K562 (cell line): ENCODE data around the gene COL24A1. TPM values are rescaled to one million over a fixed set of nuclear protein-coding genes. Genes with fewer than 3 reads are reported as not detected.

Experiments
- ATAC-seq: fragments of 200-7000 bp; cut with Tn5 transposase; 3 replicates; pipeline ENCODE4 v1.9.1; 2020; ENCODE audit warnings: moderate library complexity
- BruUV-seq: library from RNA; stranded (reverse); fragments of 400-500 nt; replicated peaks from 2 replicates; lab custom pipeline; 2021; lab: Mats Ljungman, UMichigan
- CTCF ChIA-PET: fragments of 300-600 bp; formaldehyde crosslinking; extraction: SDS; loops from one replicate; lab custom pipeline; 2021; ENCODE audit warnings: low intra/inter-chr PET ratio; lab: Yijun Ruan, JAX
- POLR2A ChIA-PET: fragments of 300-600, 350-650 bp; sonication (Branson Sonifier 250); formaldehyde crosslinking; extraction: SDS; loops from one replicate; lab custom pipeline; 2021; ENCODE audit warnings: antibody characterized with exemption, inconsistent platforms; lab: Yijun Ruan, JAX
- DNase-seq, 4 experiments: peaks; one replicate each; pipeline versions ENCODE4 v3.0.0 to v3.0.0-alpha.2; 2011 to 2018; ENCODE audit warnings: low spot score in 3 of 4, mixed read lengths in 3 of 4; ENCODE audit errors: extremely low read depth in 1 of 4
- FAIRE-seq: peaks from 2 replicates; lab custom pipeline; 2011; peaks lifted over from hg19 to GRCh38; lab: Jason Lieb, UNC
- H2AFZ ChIP-seq: 2 replicates; pipeline ENCODE4 v1.6.0; 2011; ENCODE audit warnings: low read depth, low read length, control low read depth, inconsistent platforms
- H3K27ac ChIP-seq: fragments of 200-600 bp; 3 replicates; pipeline ENCODE4 v1.8.0; 2011; ENCODE audit warnings: low read depth, mild to moderate bottlenecking, control low read depth, inconsistent platforms, low read length, moderate library complexity, mixed read lengths; ENCODE audit errors: extremely low read depth
- H3K27me3 ChIP-seq, 2 experiments: fragments of 300-600 bp in 1 of 2; 2 replicates in 1 of 2; 3 replicates in 1 of 2; pipeline versions ENCODE4 v1.6.0 to v1.8.0; 2011; ENCODE audit warnings: inconsistent platforms in 2 of 2, low read length in 2 of 2, mild to moderate bottlenecking in 1 of 2, mixed read lengths in 1 of 2, moderate library complexity in 1 of 2; ENCODE audit not compliant: control insufficient read depth in 2 of 2, insufficient read depth in 2 of 2
- H3K36me3 ChIP-seq: fragments of 300-600 bp; 3 replicates; pipeline ENCODE4 v1.8.0; 2011; ENCODE audit warnings: mild to moderate bottlenecking, low read length, inconsistent platforms; ENCODE audit not compliant: control insufficient read depth, insufficient read depth
- H3K4me1 ChIP-seq, 2 experiments: fragments of 200-600 bp in 1 of 2; replicated peaks in 1 of 2; 2 replicates in 1 of 2; 3 replicates in 1 of 2; pipeline versions ENCODE4 v1.5.1 to v1.8.0; 2011; ENCODE audit warnings: inconsistent platforms in 2 of 2, low read length in 2 of 2, mild to moderate bottlenecking in 1 of 2, mixed read lengths in 1 of 2, moderate library complexity in 1 of 2; ENCODE audit not compliant: control insufficient read depth in 2 of 2, insufficient read depth in 2 of 2
- H3K4me2 ChIP-seq: 2 replicates; pipeline ENCODE4 v1.6.1; 2011; ENCODE audit warnings: low read length, control low read depth, inconsistent platforms, mixed read lengths; ENCODE audit not compliant: insufficient read depth
- H3K4me3 ChIP-seq: fragments of 200-600 bp; sonication (generic), shearing (Covaris generic); 2 replicates; pipeline ENCODE4 v1.5.1; 2016; ENCODE audit warnings: control low read depth, inconsistent platforms
- H3K79me2 ChIP-seq: fragments of 200-600 bp; 3 replicates; pipeline ENCODE4 v1.8.0; 2011; ENCODE audit warnings: low read length, inconsistent platforms; ENCODE audit not compliant: control insufficient read depth, insufficient read depth
- H3K9ac ChIP-seq, 2 experiments: 2 replicates each; pipeline versions ENCODE4 v1.6.0 to v1.6.1; 2011; ENCODE audit warnings: low read depth in 2 of 2, low read length in 2 of 2, control low read depth in 1 of 2, inconsistent platforms in 1 of 2, mild to moderate bottlenecking in 1 of 2, mixed read lengths in 1 of 2; ENCODE audit not compliant: insufficient read depth in 1 of 2
- H3K9me1 ChIP-seq: one replicate; pipeline ENCODE4 v1.6.0; 2011; ENCODE audit warnings: inconsistent platforms, mild to moderate bottlenecking, low read length, moderate library complexity; ENCODE audit not compliant: control insufficient read depth, insufficient read depth
- H3K9me3 ChIP-seq: replicated peaks from 2 replicates; pipeline ENCODE4 v1.5.1; 2011; ENCODE audit warnings: low read depth, low read length, inconsistent platforms; ENCODE audit not compliant: control insufficient read depth, insufficient read depth
- H4K20me1 ChIP-seq: replicated peaks from 2 replicates; pipeline ENCODE4 v1.6.1; 2011; ENCODE audit warnings: low read length, inconsistent platforms, mixed read lengths; ENCODE audit not compliant: control insufficient read depth, insufficient read depth
- ERF ChIP-seq: fragments of 450-650 bp; formaldehyde crosslinking; IDR thresholded peaks from 2 replicates; pipeline ENCODE4 v1.4.0; 2020; ENCODE audit warnings: mild to moderate bottlenecking, mixed read lengths
- LCOR ChIP-seq: sonication (generic); formaldehyde crosslinking; IDR thresholded peaks from 2 replicates; pipeline ENCODE4 v1.8.0; 2022; ENCODE audit warnings: mild to moderate bottlenecking, missing genetic modification reagents
- TEAD1 ChIP-seq, 2 experiments: fragments of 450-650 bp in 1 of 2; sonication (generic) in 1 of 2; formaldehyde crosslinking; IDR thresholded peaks; 2 replicates each; pipeline versions ENCODE4 v1.4.0 to v1.8.0; 2020 to 2022; ENCODE audit warnings: mild to moderate bottlenecking in 2 of 2, missing genetic modification reagents in 1 of 2
- TOE1 ChIP-seq, 2 experiments: fragments of 450-650 bp in 1 of 2; sonication (generic) in 1 of 2; formaldehyde crosslinking in 1 of 2; IDR thresholded peaks; 2 replicates each; pipeline versions ENCODE4 v1.7.1 to v1.8.0; 2016 to 2022; ENCODE audit warnings: borderline replicate concordance in 2 of 2, mild to moderate bottlenecking in 2 of 2, antibody characterized with exemption in 1 of 2, inconsistent platforms in 1 of 2, low read depth in 1 of 2, missing genetic modification reagents in 1 of 2, moderate library complexity in 1 of 2
- ZNF133 ChIP-seq: fragments of 250-450 bp; sonication (Bioruptor Pico); IDR thresholded peaks from 2 replicates; pipeline ENCODE4 v1.4.0; 2020; ENCODE audit warnings: mild to moderate bottlenecking
- ZNF76 ChIP-seq: fragments of 250-450 bp; sonication (Bioruptor Pico); IDR thresholded peaks from 2 replicates; pipeline ENCODE4 v1.4.0; 2020; ENCODE audit warnings: mild to moderate bottlenecking, moderate library complexity, borderline replicate concordance
- WGBS: fragments of 100-300 bp; shearing (Covaris generic); methylation state at CpG from one replicate; pipeline ENCODE4 v1.1.6; 2016; ENCODE audit warnings: low coverage, mixed read lengths; ENCODE audit not compliant: insufficient coverage; ENCODE audit errors: missing lambda C conversion rate; 5-methylcytosine and 5-hydroxymethylcytosine counted together
- in situ Hi-C: fragments of 300-500 bp; cut with MboI; formaldehyde crosslinking; loops from 4 replicates; pipeline ENCODE4 v1.15.0; 2018; ENCODE audit warnings: inconsistent platforms, mixed read lengths
- intact Hi-C: fragments of 100-400 bp; cut with micrococcal nuclease; formaldehyde crosslinking; loops from 2 replicates; pipeline ENCODE4 v1.14.2; 2022
- polyA plus RNA-seq, 8 experiments: library from polyadenylated mRNA; depleted of rRNA in 4 of 8; stranded (reverse) in 5 of 8; unstranded in 3 of 8; fragments of >200 nt; fragmentation: Nextera tagmentation in 2 of 8; fragmentation: Illumina TruSeq in 1 of 8; extraction: Ambion mirVana in 2 of 8; extraction: Trizol in 1 of 8; gene quantifications; 2 replicates each; pipeline versions ENCODE4 v1.2.1 to v1.2.3, GENCODE V29; 2011 to 2014; ENCODE audit warnings: inconsistent platforms in 1 of 8, missing spikeins in 1 of 8
- total RNA-seq, 7 experiments: library from RNA; depleted of rRNA in 6 of 7; stranded (reverse); fragments of >200 nt in 6 of 7; fragmentation: Illumina TruSeq in 2 of 7; extraction: Trizol in 2 of 7; gene quantifications; 2 replicates each; pipeline versions ENCODE4 v1.2.1 to v1.2.3, GENCODE V29; 2011 to 2021; ENCODE audit warnings: low replicate concordance in 1 of 7
- TF ChIP-seq, protein P1 (sequence below): fragments of 150-350 bp; conservative IDR thresholded peaks from 2 replicates; pipeline ENCODE4 v1.6.1; 2014; ENCODE audit warnings: low read length
- TF ChIP-seq, protein P2 (sequence below): fragments of 450-650 bp; IDR thresholded peaks from 2 replicates; pipeline ENCODE4 v1.6.1; 2016; ENCODE audit warnings: low read depth, mild to moderate bottlenecking, moderate library complexity
- TF ChIP-seq, protein P3 (sequence below): fragments of 250-450 bp; sonication (Bioruptor Pico); IDR thresholded peaks from 2 replicates; pipeline ENCODE4 v1.8.0; 2021; ENCODE audit warnings: borderline replicate concordance, mild to moderate bottlenecking, moderate library complexity; ENCODE audit not compliant: poor library complexity, severe bottlenecking
- TF ChIP-seq, protein P4 (sequence below): fragments of 450-650 bp; IDR thresholded peaks from 2 replicates; pipeline ENCODE4 v1.6.1; 2016; ENCODE audit warnings: mild to moderate bottlenecking

Gene COL24A1
- total and polyA plus RNA-seq, 9 of the 15 experiments (the other 6 are each of a cell fraction or from before 2014, with no cell fraction given): 0.01 to 0.06 (median 0.03) TPM; not detected in 2

DNA sequence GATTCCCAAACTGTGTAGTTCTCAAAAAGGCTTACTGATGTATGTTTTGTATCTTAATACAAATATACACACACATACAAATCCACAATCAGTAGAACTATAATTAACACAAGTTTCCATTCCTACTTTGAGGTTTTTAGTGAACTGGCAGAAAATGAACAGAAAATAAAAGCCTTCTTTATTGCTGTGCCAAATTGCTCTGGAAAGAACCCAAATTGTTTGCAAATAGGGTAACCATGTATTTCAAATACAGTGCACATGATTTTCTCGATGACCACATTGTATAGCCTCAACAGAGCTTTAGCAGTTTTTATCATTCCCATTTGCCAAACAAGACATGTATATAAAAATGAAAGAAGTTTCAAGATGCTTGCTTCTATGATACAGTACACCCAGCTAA is 173.3 kb downstream of the COL24A1 start:
- intact Hi-C loops: no loop called here

More for the DNA sequence above, 173.3 kb downstream of the COL24A1 start:
- WGBS: 0% methylated on average over 1 of the region's 1 CpG
- Histone ChIP-seq H2AFZ (no peak overlapping the region), H3K4me1 (no peaks in the 10 kb centered on the region), H3K4me2 (no peak overlapping the region), H3K4me3 (no peak overlapping the region), H4K20me1 (no peaks in the 10 kb centered on the region), H3K27me3 (no peaks in the 10 kb centered on the region), H3K79me2 (no peaks in the 10 kb centered on the region), H3K9me1 (no peaks in the 10 kb centered on the region), H3K9me3 (no peaks in the 10 kb centered on the region), H3K27ac (no peak overlapping the region), H3K36me3 (no peaks in the 10 kb centered on the region)
- no peak for FAIRE-seq
- in situ Hi-C loops: no loop called here
- BruUV-seq: no TSS peak
- no peak for ATAC-seq
- DNase-seq: no peak
- POLR2A ChIA-PET: no interaction called here
- TF ChIP-seq, protein P1, sequence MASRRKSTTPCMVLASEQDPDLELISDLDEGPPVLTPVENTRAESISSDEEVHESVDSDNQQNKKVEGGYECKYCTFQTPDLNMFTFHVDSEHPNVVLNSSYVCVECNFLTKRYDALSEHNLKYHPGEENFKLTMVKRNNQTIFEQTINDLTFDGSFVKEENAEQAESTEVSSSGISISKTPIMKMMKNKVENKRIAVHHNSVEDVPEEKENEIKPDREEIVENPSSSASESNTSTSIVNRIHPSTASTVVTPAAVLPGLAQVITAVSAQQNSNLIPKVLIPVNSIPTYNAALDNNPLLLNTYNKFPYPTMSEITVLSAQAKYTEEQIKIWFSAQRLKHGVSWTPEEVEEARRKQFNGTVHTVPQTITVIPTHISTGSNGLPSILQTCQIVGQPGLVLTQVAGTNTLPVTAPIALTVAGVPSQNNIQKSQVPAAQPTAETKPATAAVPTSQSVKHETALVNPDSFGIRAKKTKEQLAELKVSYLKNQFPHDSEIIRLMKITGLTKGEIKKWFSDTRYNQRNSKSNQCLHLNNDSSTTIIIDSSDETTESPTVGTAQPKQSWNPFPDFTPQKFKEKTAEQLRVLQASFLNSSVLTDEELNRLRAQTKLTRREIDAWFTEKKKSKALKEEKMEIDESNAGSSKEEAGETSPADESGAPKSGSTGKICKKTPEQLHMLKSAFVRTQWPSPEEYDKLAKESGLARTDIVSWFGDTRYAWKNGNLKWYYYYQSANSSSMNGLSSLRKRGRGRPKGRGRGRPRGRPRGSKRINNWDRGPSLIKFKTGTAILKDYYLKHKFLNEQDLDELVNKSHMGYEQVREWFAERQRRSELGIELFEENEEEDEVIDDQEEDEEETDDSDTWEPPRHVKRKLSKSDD: no peak
- no peak for TF ChIP-seq ZNF76 (CRISPR knock-in tag)
- no peak for TF ChIP-seq ERF (CRISPR knock-in tag)
- TF ChIP-seq TEAD1 (CRISPR knock-in tag; IDR thresholded peaks at IDR 0.05): no peak
- TF ChIP-seq, protein P2, sequence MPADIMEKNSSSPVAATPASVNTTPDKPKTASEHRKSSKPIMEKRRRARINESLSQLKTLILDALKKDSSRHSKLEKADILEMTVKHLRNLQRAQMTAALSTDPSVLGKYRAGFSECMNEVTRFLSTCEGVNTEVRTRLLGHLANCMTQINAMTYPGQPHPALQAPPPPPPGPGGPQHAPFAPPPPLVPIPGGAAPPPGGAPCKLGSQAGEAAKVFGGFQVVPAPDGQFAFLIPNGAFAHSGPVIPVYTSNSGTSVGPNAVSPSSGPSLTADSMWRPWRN: no peak
- no peak for TF ChIP-seq TOE1 (IDR thresholded peaks at IDR 0.05; ENCODE audit: borderline replicate concordance)
- TF ChIP-seq TOE1 (CRISPR knock-in tag; IDR thresholded peaks at IDR 0.05; ENCODE audit: borderline replicate concordance, low read depth): no peak
- TF ChIP-seq, protein P3, sequence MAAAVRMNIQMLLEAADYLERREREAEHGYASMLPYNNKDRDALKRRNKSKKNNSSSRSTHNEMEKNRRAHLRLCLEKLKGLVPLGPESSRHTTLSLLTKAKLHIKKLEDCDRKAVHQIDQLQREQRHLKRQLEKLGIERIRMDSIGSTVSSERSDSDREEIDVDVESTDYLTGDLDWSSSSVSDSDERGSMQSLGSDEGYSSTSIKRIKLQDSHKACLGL (CRISPR knock-in tag): no peak
- no peak for TF ChIP-seq LCOR (CRISPR knock-in tag)
- TF ChIP-seq, protein P4, sequence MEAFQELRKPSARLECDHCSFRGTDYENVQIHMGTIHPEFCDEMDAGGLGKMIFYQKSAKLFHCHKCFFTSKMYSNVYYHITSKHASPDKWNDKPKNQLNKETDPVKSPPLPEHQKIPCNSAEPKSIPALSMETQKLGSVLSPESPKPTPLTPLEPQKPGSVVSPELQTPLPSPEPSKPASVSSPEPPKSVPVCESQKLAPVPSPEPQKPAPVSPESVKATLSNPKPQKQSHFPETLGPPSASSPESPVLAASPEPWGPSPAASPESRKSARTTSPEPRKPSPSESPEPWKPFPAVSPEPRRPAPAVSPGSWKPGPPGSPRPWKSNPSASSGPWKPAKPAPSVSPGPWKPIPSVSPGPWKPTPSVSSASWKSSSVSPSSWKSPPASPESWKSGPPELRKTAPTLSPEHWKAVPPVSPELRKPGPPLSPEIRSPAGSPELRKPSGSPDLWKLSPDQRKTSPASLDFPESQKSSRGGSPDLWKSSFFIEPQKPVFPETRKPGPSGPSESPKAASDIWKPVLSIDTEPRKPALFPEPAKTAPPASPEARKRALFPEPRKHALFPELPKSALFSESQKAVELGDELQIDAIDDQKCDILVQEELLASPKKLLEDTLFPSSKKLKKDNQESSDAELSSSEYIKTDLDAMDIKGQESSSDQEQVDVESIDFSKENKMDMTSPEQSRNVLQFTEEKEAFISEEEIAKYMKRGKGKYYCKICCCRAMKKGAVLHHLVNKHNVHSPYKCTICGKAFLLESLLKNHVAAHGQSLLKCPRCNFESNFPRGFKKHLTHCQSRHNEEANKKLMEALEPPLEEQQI: no peak
- no peak for TF ChIP-seq ZNF133
- TF ChIP-seq, all 486 proteins: peak for 0
- CTCF ChIA-PET: no interaction called here
- H3K9ac ChIP-seq: no peak overlapping the region
